ENCODE measurements around the gene TEX44.

The TEX44 gene

GRCh38 chr2:231633241-231633976, 40.7 kb downstream of the TEX44 start:
- DNase-seq (ENCODE audit: low spot score): no peak

- no peak for DNase-seq (ENCODE audit: low spot score)
These were observed 41.7 kb downstream of the TEX44 start for GRCh38 chr2:231634412-231634811.

GRCh38 chr2:231634951-231635875, 42.5 kb downstream of the TEX44 start:
- no peak for DNase-seq (ENCODE audit: low spot score)

- DNase-seq (ENCODE audit: low spot score): no peak
These were observed 47.6 kb downstream of the TEX44 start for GRCh38 chr2:231640241-231640640.

DNA sequence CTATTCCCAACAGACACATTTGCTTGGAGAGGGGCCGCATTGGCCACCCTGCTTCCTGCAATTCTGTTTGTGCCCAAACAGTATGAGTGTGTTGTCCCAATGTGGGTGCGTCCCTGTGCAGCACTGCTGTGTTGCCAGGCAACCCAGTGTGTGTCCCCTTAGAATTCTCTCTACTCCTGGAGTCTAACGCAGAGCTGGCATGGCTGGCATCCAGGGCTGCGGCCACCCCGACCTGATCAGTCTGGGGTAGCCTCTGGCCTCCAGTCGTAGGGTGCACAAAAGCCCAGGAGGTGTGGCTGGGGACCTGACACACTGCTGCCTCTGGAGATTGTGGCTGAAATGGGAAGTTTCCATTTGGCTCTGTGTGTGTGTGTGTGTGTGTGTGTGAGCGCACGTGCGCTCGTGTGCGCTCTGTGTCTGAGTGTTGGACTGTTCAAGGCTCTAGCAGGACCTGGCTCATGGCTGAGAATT, 48.0 kb downstream of the TEX44 start:
- no peak for DNase-seq (ENCODE audit: low spot score)

GRCh38 chr2:231642631-231643494, 50.2 kb downstream of the TEX44 start:
- DNase-seq (ENCODE audit: low spot score): no peak

DNA sequence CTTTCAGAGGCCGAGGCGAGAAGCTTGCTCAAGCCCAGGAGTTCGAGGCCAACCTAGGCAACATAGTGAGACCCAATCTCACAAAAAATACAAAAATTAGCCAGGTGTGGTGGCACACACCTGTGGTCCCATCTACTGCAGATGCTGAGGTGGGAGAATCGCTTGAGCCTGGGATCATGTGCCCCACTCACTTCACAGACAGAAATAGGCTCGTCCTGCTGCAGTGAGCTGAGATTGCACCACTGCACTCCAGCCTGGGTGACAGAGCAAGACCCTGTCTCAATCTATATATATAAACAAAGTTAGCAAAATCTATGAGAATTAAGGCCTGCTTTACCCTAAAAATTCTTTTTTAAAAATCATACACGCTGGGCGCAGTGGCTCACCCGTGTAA, 50.8 kb downstream of the TEX44 start:
- DNase-seq (ENCODE audit: low spot score): no peak

Measured in pons (tissue), 1 donor.